ENCODE data around the gene ABCC6.

DNA sequence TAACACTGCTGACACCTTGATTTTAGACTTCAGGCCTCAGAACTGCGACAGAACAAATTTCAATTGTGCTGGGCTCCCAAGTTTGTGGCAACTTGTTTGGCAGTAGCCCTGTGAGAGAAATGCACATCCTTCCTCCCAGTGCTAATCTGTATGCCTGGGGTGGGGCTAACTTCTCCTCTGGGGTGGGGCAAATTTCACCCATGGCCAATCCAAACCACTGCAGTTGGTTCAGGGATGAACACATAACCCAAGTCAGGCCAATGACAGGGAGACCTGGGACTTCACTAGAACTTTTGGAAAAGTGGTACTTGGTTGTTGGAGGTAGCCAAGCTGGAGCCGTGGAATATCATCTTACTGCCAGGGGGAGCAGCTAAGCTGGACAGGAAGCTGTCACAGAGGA, 56.3 kb downstream of the ABCC6 start:
- TF ChIP-seq, protein P1, sequence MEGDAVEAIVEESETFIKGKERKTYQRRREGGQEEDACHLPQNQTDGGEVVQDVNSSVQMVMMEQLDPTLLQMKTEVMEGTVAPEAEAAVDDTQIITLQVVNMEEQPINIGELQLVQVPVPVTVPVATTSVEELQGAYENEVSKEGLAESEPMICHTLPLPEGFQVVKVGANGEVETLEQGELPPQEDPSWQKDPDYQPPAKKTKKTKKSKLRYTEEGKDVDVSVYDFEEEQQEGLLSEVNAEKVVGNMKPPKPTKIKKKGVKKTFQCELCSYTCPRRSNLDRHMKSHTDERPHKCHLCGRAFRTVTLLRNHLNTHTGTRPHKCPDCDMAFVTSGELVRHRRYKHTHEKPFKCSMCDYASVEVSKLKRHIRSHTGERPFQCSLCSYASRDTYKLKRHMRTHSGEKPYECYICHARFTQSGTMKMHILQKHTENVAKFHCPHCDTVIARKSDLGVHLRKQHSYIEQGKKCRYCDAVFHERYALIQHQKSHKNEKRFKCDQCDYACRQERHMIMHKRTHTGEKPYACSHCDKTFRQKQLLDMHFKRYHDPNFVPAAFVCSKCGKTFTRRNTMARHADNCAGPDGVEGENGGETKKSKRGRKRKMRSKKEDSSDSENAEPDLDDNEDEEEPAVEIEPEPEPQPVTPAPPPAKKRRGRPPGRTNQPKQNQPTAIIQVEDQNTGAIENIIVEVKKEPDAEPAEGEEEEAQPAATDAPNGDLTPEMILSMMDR (IDR thresholded peaks at IDR 0.05) = no peak
- no peak for TF ChIP-seq POLR2A (IDR thresholded peaks at IDR 0.05)

Measured in testis (tissue), 2 donors.